KMS-11 (cell line): ENCODE data around the gene SATB2.

Source experiments
- H2AFZ ChIP-seq: fragments of 200-600 bp; sonication (generic); 2 replicates; pipeline ENCODE4 v1.6.1; 2016; ENCODE audit warnings: antibody characterized with exemption, mixed run types, low read depth
- H3K27ac ChIP-seq: fragments of 200-600 bp; sonication (generic); 2 replicates; pipeline ENCODE4 v1.6.1; 2016; ENCODE audit warnings: mild to moderate bottlenecking, mixed run types
- H3K27me3 ChIP-seq: fragments of 200-600 bp; sonication (generic); 2 replicates; pipeline ENCODE4 v1.6.1; 2017; ENCODE audit warnings: mild to moderate bottlenecking, low read depth, mixed run types, moderate library complexity; ENCODE audit not compliant: insufficient read depth
- H3K36me3 ChIP-seq: fragments of 200-600 bp; sonication (generic); 2 replicates; pipeline ENCODE4 v1.6.1; 2017; ENCODE audit warnings: mild to moderate bottlenecking, mixed run types; ENCODE audit not compliant: insufficient read depth
- H3K4me1 ChIP-seq: fragments of 200-600 bp; sonication (generic); 2 replicates; pipeline ENCODE4 v1.6.1; 2016; ENCODE audit warnings: mild to moderate bottlenecking, low read depth, mixed run types; ENCODE audit not compliant: poor library complexity, severe bottlenecking
- H3K4me2 ChIP-seq: fragments of 200-600 bp; sonication (generic); 2 replicates; pipeline ENCODE4 v1.7.0; 2016; ENCODE audit warnings: mild to moderate bottlenecking, mixed run types
- H3K4me3 ChIP-seq: fragments of 200-600 bp; sonication (generic); IDR thresholded peaks from 2 replicates; pipeline ENCODE4 v1.6.1; 2017; ENCODE audit warnings: low read depth, low read length, mixed read lengths; ENCODE audit not compliant: insufficient read depth
- H3K79me2 ChIP-seq: fragments of 200-600 bp; sonication (generic); 2 replicates; pipeline ENCODE4 v1.6.1; 2016; ENCODE audit warnings: low read depth, mixed run types; ENCODE audit not compliant: insufficient read depth
- H3K9ac ChIP-seq: fragments of 200-600 bp; sonication (generic); 2 replicates; pipeline ENCODE4 v1.6.1; 2016; ENCODE audit warnings: mild to moderate bottlenecking, mixed run types
- H4K20me1 ChIP-seq: fragments of 200-600 bp; sonication (generic); 2 replicates; pipeline ENCODE4 v1.6.1; 2016; ENCODE audit warnings: mild to moderate bottlenecking, mixed run types; ENCODE audit not compliant: insufficient read depth
- TF ChIP-seq, protein P1 (sequence below): fragments of 200-600 bp; sonication (generic); conservative IDR thresholded peaks from 2 replicates; pipeline ENCODE4 v1.6.1; 2017; ENCODE audit warnings: low read depth, mild to moderate bottlenecking, antibody characterized with exemption, low read length, moderate library complexity, mixed read lengths

The SATB2 gene

DNA sequence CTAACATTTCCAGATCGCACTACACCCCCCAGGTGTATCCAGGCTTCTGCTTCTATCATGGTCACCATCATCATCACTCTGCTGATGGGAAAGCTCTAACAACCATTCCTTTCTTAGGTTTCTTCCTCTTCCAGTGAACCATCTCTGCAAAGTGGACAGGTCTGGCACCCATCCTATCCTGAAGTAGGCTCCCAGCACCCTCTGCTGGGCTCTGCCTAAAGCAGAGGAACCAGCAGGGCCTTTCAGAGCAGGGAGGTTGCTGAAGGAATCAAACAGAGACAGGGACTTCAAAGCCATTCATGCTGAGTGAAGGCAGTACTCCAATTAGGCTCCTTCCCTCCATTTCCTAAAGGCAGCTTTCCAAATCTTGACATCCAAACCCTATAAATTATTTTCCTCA lies 27.2 kb upstream of the SATB2 start:
- Histone ChIP-seq H3K36me3 (no peaks in the 10 kb centered on the region), H3K27ac (no peak overlapping the region), H3K4me3 (no peak overlapping the region), H3K4me1 (peaks cover 10% of the 10 kb centered on the region), H3K4me2 (no peak overlapping the region), H2AFZ (no peak overlapping the region), H3K79me2 (no peaks in the 10 kb centered on the region), H3K27me3 (no peaks in the 10 kb centered on the region), H3K9ac (no peak overlapping the region), H4K20me1 (no peaks in the 10 kb centered on the region)
- TF ChIP-seq, protein P1, sequence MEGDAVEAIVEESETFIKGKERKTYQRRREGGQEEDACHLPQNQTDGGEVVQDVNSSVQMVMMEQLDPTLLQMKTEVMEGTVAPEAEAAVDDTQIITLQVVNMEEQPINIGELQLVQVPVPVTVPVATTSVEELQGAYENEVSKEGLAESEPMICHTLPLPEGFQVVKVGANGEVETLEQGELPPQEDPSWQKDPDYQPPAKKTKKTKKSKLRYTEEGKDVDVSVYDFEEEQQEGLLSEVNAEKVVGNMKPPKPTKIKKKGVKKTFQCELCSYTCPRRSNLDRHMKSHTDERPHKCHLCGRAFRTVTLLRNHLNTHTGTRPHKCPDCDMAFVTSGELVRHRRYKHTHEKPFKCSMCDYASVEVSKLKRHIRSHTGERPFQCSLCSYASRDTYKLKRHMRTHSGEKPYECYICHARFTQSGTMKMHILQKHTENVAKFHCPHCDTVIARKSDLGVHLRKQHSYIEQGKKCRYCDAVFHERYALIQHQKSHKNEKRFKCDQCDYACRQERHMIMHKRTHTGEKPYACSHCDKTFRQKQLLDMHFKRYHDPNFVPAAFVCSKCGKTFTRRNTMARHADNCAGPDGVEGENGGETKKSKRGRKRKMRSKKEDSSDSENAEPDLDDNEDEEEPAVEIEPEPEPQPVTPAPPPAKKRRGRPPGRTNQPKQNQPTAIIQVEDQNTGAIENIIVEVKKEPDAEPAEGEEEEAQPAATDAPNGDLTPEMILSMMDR: no peak

DNA sequence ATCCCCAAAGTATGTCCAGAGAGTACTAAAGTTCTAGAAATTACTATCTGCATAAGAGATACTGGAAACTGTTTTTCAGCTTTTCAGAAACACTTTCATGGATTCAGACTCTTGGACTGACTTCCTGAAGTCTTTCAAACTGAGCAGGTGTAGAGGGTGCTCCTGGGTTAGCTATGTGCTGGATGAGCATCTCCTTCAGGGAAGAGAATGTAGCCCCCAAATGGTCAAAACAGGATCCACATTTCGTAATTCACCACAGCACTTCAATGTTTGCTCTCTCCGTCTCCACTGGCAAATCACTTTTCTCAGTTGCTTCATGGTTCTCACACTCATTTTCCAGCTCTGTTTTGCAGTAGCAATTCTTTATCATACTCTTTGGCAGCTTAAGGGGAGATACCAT lies 23.2 kb upstream of the SATB2 start:
- H3K9ac ChIP-seq: no peak overlapping the region
- no peak overlapping the region for H3K27ac ChIP-seq
- H3K4me3 ChIP-seq: no peak overlapping the region
- H3K36me3 ChIP-seq: no peaks in the 10 kb centered on the region
- H3K79me2 ChIP-seq: no peaks in the 10 kb centered on the region
- H3K27me3 ChIP-seq: no peaks in the 10 kb centered on the region
- H4K20me1 ChIP-seq: no peaks in the 10 kb centered on the region
- no peak overlapping the region for H2AFZ ChIP-seq
- H3K4me2 ChIP-seq: no peak overlapping the region
- peaks cover 4% of the 10 kb centered on the region for H3K4me1 ChIP-seq
- TF ChIP-seq, protein P1: no peak

DNA sequence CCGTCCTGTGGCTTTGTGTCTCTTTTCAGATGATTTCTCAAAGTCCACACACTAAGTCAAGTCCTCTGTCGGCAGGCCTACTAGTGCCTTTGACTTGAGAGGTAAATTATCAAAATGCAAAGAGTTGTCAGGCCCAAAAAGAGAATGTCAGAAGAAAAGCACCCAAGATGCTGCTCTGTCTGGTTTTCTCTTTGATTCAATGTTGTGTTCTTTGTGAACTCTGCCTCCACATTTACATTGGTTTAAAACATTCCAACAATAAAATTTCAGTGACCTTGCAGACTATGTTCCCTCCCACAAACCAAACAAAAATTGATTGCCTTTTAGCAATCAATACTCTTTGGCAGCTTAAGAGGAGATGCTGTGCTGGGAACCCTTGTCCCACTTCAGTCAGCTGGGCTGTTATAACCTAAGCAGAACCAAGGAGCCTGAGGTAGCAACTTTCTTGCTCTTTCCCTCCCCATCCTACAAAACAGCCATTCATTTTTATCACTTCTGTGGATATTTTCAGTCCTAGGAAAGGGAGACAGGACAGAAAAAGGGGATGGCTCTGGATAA lies 19.6 kb upstream of the SATB2 start:
- Histone ChIP-seq H2AFZ (no peak overlapping the region), H3K4me2 (no peak overlapping the region), H3K9ac (no peak overlapping the region), H3K36me3 (no peaks in the 10 kb centered on the region), H3K4me3 (no peak overlapping the region), H3K27me3 (no peaks in the 10 kb centered on the region), H3K79me2 (no peaks in the 10 kb centered on the region), H3K27ac (no peak overlapping the region), H4K20me1 (no peaks in the 10 kb centered on the region), H3K4me1 (no peaks in the 10 kb centered on the region)
- TF ChIP-seq, protein P1: no peak

DNA sequence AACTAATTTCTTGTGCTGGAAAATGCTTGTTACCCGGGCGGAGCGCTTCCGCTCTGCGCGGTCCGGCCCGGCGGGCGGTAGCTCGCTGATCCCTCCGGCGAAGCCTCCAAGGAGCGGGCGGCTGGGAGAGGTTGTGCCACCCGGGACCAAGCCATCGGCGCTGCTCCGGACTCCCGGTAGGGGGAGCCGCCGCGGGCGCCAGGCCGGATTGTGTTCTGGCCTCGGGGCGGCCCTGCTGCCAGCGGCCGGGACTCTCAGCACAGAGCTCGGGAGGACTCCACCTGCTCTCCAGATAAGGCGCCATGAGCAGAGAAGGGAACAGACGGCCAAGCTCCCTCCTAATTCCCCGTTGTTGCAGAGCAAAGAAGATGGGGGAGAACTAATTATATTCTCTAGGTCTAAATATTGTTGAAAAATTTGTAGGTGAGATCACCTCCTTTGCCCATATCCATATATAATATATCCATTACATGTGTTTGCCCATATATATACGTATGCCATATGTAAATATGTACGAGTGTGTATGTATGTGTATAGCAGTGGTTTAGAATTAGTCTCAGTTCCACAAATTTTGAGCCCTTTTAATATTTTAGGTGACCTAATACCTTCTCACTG lies 13.8 kb upstream of the SATB2 start:
- H3K36me3 ChIP-seq: no peaks in the 10 kb centered on the region
- H3K9ac ChIP-seq: no peak overlapping the region
- H3K4me1 ChIP-seq: peaks cover 7% of the 10 kb centered on the region
- H3K27ac ChIP-seq: no peak overlapping the region
- peak overlapping the region; percentile 36; the same call in 1 of the 2 replicates for H3K4me2 ChIP-seq
- no peak overlapping the region for H3K4me3 ChIP-seq
- no peaks in the 10 kb centered on the region for H4K20me1 ChIP-seq
- H2AFZ ChIP-seq: peak overlapping the region; percentile 23
- H3K27me3 ChIP-seq: no peaks in the 10 kb centered on the region
- H3K79me2 ChIP-seq: no peaks in the 10 kb centered on the region
- TF ChIP-seq, protein P1: peak; percentile 69
